Loucy (cell line): ENCODE data around the gene SKOR1.

Experiments used
- H2AFZ ChIP-seq: fragments of 200-600 bp; sonication (generic); 2 replicates; pipeline ENCODE4 v1.6.0; 2016; ENCODE audit warnings: antibody characterized with exemption, mild to moderate bottlenecking, low read length, moderate library complexity
- H3F3A ChIP-seq: fragments of 200-600 bp; 2 replicates; pipeline ENCODE4 v1.6.0; 2016; ENCODE audit warnings: antibody characterized with exemption, low read depth, mild to moderate bottlenecking
- H3K27me3 ChIP-seq: fragments of 200-600 bp; sonication (generic); 2 replicates; pipeline ENCODE4 v1.6.1; 2014; ENCODE audit warnings: low read length, mild to moderate bottlenecking; ENCODE audit not compliant: insufficient read depth, poor library complexity, severe bottlenecking
- H3K36me3 ChIP-seq: fragments of 200-600 bp; sonication (generic); 2 replicates; pipeline ENCODE4 v1.6.1; 2016; ENCODE audit warnings: low read length; ENCODE audit not compliant: insufficient read depth
- H3K4me1 ChIP-seq: fragments of 200-600 bp; sonication (generic); 2 replicates; pipeline ENCODE4 v1.5.1; 2014; ENCODE audit warnings: low read length, mild to moderate bottlenecking; ENCODE audit not compliant: insufficient read depth, poor library complexity, severe bottlenecking
- H3K4me2 ChIP-seq: fragments of 200-600 bp; sonication (generic); 2 replicates; pipeline ENCODE4 v1.6.0; 2014; ENCODE audit warnings: antibody characterized with exemption, low read length, low read depth, mild to moderate bottlenecking; ENCODE audit not compliant: poor library complexity, severe bottlenecking
- H3K4me3 ChIP-seq: fragments of 200-600 bp; sonication (generic); 2 replicates; pipeline ENCODE4 v1.5.1; 2014; ENCODE audit warnings: low read length, mild to moderate bottlenecking, mixed read lengths; ENCODE audit not compliant: poor library complexity, severe bottlenecking
- H3K79me2 ChIP-seq: fragments of 200-600 bp; sonication (generic); 2 replicates; pipeline ENCODE4 v1.6.1; 2014; ENCODE audit warnings: low read length; ENCODE audit not compliant: insufficient read depth
- H3K9ac ChIP-seq: fragments of 200-600 bp; sonication (generic); 2 replicates; pipeline ENCODE4 v1.6.0; 2014; ENCODE audit warnings: mild to moderate bottlenecking, low read depth, low read length, moderate library complexity; ENCODE audit not compliant: poor library complexity, severe bottlenecking
- H3K9me2 ChIP-seq: fragments of 200-600 bp; sonication (generic); replicated peaks from 2 replicates; pipeline ENCODE4 v1.6.1; 2016; ENCODE audit warnings: low read depth, low read length, mixed read lengths
- H3K9me3 ChIP-seq: fragments of 200-600 bp; sonication (generic); 2 replicates; pipeline ENCODE4 v1.6.1; 2014; ENCODE audit warnings: mild to moderate bottlenecking, antibody characterized with exemption, low read length, low read depth; ENCODE audit not compliant: insufficient read depth
- H4K20me1 ChIP-seq: fragments of 200-600 bp; sonication (generic); 2 replicates; pipeline ENCODE4 v1.6.0; 2014; ENCODE audit warnings: antibody characterized with exemption, low read length, mild to moderate bottlenecking; ENCODE audit not compliant: insufficient read depth, poor library complexity, severe bottlenecking
- CTCF ChIP-seq: fragments of 200-600 bp; sonication (generic); conservative IDR thresholded peaks from 2 replicates; pipeline ENCODE4 v1.5.1; 2014; ENCODE audit warnings: mild to moderate bottlenecking, antibody characterized with exemption, low read length
- EZH2phosphoT487 ChIP-seq: fragments of 200-600 bp; IDR thresholded peaks from 2 replicates; pipeline ENCODE4 v1.6.1; 2018; ENCODE audit warnings: antibody characterized with exemption, mild to moderate bottlenecking, moderate library complexity, borderline replicate concordance

SKOR1 gene

GRCh38 chr15:67828278-67828968 lies 3.1 kb downstream of the SKOR1 start:
- Histone ChIP-seq H4K20me1 (no peaks in the 10 kb centered on the region), H3K36me3 (no peaks in the 10 kb centered on the region), H3K9me3 (no peaks in the 10 kb centered on the region), H3K79me2 (no peaks in the 10 kb centered on the region), H3K9me2 (no peaks in the 10 kb centered on the region), H2AFZ (no peak overlapping the region), H3K9ac (no peak overlapping the region), H3K4me2 (no peak overlapping the region), H3F3A (no peaks in the 10 kb centered on the region), H3K27me3 (no peaks in the 10 kb centered on the region), H3K4me1 (peaks cover 32% of the 10 kb centered on the region), H3K4me3 (no peak overlapping the region)
- TF ChIP-seq CTCF = no peak
- TF ChIP-seq EZH2phosphoT487 = no peak

GRCh38 chr15:67828969-67829646 lies 3.8 kb downstream of the SKOR1 start:
- Histone ChIP-seq H3K4me1 (peaks cover 30% of the 10 kb centered on the region), H3K9me3 (no peaks in the 10 kb centered on the region), H2AFZ (no peak overlapping the region), H3K4me3 (no peak overlapping the region), H3K27me3 (no peaks in the 10 kb centered on the region), H3K79me2 (no peaks in the 10 kb centered on the region), H3K36me3 (no peaks in the 10 kb centered on the region), H3K9me2 (no peaks in the 10 kb centered on the region), H3K9ac (no peak overlapping the region), H3K4me2 (no peak overlapping the region), H3F3A (no peaks in the 10 kb centered on the region), H4K20me1 (no peaks in the 10 kb centered on the region)
- TF ChIP-seq CTCF = no peak
- TF ChIP-seq EZH2phosphoT487 = no peak

GRCh38 chr15:67829647-67830504 lies 4.6 kb downstream of the SKOR1 start:
- Histone ChIP-seq H4K20me1 (no peaks in the 10 kb centered on the region), H3K36me3 (no peaks in the 10 kb centered on the region), H3F3A (no peaks in the 10 kb centered on the region), H3K9me3 (no peaks in the 10 kb centered on the region), H3K4me3 (peak overlapping the region; percentile 21), H3K79me2 (no peaks in the 10 kb centered on the region), H2AFZ (no peak overlapping the region), H3K4me2 (peak overlapping the region; percentile 40), H3K27me3 (no peaks in the 10 kb centered on the region), H3K4me1 (peaks cover 25% of the 10 kb centered on the region), H3K9ac (peak overlapping the region; percentile 31), H3K9me2 (no peaks in the 10 kb centered on the region)
- TF ChIP-seq EZH2phosphoT487 = no peak
- TF ChIP-seq CTCF = no peak
